CD4-positive, alpha-beta T cell treated with Interleukin-15 for 1 hour (primary cell): ENCODE measurements around the gene NSMF.

Experiments
- DNase-seq: peaks from one replicate; pipeline ENCODE4 v3.0.0-alpha.2; 2020

NSMF gene

GRCh38 chr9:137459152-137459600 is at the start of gene NSMF:
Gene NSMF (minus strand): TSS chr9:137459334. CDS start chr9:137459102, 232 bp downstream.
- DNase-seq, result peak; percentile 93

DNA sequence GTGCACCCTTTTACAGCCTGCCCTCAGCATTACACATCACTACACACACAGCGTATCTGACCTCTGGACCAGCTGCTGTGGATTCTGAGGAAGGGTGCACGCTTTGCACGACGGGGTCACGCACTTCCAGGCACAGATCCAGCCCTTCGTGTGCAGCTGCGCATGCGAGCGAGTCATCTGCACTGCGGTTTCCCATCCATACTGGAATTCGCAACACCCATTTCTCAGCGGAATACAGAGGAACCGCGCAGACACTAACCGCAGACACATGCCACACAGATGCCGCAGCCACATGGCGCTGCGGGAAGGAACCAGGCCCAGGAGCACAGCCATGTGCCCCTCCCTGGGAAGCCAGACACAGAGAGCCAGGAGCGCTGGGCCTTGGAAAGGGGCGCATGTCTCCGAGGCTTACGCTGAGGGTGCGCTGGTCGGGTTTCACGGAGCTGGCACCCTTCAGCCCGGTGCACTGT is 47.6 kb upstream of the NSMF start:
- no peak for DNase-seq

GRCh38 chr9:137506274-137506673 is 47.1 kb upstream of the NSMF start:
- DNase-seq, result no peak

GRCh38 chr9:137505421-137506140 is 46.4 kb upstream of the NSMF start:
- DNase-seq, result no peak

DNA sequence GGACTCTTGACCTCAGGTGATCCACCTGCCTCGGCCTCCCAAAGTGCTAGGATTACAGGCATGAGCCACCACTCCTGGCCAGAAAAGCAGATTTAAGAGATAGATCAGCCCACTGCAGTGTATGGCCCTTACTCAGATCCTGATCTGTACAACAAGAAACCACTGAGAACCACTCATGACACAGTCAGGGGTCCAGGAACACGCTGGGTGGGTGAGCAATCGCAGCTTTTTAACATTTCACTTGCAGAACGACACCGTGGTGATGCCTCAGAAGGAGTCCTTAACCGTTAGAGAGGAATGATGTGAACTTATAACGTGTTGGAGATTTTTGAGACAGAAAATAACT is 45.3 kb upstream of the NSMF start:
- DNase-seq, result no peak

DNA sequence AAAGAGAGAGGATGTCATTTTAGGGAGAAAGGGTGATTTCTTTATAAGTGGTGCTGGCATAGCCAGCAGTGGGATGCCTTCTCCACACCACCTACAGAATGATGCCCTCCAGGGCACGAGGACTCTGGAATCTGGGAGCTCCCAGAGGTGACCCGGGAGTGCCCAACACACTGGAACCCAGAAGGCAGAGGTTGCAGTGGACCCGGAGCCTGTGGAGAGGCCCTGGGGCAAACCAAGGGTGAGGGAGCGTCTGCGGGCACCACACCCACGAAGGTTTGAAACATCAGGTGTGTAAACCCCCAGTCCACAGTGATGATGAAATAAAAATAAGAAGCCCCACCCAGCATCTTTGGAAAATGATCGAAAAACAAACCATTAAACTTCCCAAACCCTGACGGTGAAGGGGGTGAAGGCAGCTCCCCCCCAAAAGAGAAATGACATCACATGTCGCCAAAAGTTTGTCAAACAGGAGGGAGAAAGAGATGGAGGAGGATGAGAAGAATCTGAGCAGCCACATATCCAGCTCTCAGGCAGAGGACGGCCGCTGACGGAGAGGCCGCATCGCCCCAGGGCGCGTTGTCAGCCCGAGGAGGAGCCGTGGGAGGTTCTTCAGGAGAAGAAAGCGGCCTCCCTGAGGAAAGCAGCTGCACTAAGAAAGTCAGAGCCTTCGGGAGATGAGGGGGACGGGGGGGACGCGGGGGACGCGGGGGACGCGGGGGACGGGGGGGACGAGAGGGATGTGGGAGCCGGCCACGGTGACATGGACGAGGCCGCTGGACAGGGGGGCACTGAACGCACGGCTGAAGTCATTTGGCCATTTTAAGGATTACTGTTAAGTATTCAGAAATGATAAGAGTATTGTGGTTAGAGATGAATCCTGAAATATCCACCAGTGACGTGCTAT is 43.1 kb upstream of the NSMF start:
- no peak for DNase-seq

DNA sequence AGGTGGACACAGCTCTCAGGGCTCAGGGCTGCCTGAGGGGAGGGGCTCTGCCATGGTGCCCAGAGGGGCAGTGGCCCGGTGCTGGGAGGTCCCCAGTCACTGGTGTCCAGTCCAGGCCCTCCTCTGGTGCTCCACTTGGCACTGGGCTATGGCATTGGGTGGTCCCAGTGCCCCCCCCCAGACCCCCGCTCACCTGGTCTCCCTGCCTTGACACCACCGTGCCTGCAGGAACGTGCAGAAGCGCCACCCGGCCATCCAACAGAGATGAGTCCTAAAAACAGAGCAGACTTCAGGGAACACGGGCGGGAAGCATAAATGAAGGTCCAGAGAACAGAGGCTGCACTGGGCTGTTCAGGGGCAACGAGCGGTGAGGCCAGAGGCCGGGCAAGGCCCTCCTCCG is 42.3 kb upstream of the NSMF start:
- no peak for DNase-seq

DNA sequence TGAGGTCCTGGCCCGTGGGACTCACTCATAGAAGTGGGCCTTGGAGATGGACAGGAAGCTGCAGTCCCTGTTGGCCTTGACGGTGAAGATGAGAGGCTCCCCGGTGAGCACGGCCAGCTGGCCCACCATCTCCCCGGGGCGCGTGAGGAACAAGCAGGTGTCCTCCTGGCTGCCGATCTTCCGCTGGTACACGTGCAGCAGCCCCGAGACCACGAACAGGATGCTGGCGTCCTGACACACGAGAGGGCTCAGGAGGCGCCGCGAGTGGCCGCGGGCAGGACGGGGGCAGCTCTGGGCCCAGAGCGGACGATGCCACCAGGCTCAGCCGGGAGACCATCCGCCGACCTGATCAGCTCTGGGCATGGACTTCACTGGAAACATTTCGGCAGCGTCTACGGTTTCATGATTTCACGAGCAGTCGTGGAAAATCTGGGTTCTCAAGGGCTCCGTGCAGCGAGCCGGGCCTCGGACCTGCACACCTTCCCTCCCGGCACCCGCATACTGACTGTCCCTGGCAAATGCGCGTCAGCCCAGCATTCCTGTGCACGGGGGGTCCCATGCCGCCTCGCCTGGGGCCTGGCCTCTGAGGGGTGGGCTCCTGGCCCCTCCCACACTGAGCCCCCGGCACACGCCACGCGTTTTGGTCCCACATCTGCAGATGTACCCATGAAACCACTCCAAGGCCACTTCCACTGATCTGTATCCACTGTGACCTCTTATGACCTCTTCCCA is 41.7 kb upstream of the NSMF start:
- no peak for DNase-seq

DNA sequence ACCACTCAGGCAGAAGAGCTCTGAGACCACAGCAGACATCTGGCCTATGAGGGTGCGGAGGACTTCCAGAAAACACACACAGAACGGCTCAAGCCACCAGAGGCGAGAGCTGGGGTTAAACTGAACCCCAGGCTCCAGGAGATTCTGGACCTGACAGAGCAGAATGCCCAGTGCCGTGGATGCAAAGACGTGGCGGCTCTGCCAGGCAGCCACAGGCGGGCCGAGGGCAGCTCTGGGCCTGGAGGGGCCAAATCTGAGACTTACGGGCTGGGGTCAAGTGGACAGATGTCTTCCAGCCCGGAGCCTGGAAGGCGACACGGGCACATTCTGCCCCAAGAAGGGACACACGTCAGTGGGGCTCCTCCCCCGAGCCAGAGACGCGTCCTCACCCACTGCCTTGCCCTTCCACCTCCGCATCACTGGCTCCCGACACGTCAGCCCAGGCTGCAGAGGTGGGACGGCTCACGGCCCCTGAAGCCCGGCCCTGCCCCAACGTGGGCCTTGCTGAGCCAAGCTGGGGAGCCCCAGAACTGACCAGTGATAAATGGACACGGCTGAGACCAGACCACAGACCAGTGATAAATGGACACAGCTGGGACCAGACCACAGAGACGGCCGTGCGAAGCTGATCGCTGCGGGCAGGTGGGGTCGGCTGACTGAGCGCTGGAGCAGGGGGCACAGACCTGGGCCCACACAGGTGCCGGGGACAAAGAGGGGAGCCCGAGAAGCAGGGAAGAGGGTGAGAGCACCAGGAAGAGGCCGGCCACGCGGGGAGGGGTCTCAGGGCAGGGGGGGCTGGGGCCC is 40.9 kb upstream of the NSMF start:
- no peak for DNase-seq

DNA sequence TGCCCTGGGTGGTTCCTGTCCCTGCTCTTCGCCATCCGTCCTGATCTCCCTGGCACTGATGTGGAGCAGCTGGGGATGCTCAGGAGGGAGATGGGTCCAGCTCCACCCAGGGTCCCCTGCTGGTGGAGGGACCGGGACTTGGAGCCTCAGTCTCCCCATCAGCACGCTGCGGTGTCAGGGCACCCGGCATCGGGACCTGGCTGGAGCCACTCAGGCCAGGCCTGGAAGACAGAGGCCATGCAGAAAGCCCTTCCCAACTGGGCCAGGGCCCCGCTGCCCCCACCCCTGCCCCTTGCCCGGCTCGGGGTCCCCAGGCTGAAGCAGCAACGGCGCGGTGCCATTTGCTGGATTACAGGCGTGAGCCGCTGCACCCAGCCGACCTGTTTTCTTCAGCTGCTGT is 40.3 kb upstream of the NSMF start:
- DNase-seq, result no peak

DNA sequence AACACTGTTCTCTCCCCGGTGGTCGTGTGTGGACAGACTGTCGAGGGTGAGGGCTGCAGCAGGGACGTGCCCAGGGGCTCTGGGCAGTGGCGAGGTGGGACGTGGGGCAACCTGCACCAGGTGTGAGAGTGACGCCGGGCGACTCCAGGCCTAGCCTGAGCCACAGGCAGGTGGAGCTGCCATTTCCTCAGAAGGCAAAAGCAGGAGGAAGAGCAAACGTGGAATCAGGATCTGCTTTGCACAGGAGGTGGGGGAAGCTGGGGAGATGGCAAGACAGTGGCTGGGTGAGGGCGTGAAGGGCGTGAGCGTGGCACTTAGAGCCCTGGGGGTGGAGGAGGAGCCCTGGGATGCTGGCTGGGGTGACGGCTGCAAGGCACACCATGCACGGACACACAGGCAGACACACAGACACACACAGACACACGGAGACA is 39.6 kb upstream of the NSMF start:
- no peak for DNase-seq

GRCh38 chr9:137497921-137498719 is 39.0 kb upstream of the NSMF start:
- no peak for DNase-seq

DNA sequence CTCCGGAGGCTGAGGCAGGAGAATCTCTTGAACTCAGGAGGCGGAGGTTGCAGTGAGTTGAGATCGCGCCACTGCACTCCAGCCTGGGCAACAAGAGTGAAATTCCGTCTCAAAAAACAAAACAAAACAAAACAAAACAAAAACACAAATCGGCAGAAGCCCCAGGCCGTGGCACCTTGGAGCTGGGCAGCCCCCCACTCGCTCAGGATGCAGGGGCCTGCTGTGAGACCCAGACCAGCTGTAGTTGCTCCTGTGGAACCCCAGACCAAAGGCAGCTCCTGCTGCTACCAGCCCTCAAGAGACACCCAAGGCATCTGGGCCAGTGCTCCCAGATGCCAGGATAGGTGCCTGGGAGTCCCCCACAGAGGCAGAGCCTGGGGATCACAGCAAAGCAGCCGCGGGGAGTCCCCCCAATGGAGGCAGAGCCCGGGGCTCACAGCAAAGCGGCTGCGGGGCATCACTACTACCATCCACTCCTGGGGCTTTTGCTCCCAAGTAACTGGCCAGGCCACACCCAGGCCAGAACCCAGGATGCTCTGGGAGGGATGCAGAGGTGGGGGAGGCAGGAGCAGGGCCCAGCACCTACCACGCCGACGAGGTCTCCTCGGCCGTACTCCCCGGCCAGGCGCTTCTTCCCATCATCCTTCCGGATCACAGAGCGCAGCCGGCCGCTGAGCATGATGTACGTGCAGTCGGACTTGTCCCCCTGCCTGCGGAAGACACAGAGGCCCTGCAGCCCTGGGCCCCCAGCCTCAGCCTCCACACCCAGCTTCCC is 37.7 kb upstream of the NSMF start:
- no peak for DNase-seq

DNA sequence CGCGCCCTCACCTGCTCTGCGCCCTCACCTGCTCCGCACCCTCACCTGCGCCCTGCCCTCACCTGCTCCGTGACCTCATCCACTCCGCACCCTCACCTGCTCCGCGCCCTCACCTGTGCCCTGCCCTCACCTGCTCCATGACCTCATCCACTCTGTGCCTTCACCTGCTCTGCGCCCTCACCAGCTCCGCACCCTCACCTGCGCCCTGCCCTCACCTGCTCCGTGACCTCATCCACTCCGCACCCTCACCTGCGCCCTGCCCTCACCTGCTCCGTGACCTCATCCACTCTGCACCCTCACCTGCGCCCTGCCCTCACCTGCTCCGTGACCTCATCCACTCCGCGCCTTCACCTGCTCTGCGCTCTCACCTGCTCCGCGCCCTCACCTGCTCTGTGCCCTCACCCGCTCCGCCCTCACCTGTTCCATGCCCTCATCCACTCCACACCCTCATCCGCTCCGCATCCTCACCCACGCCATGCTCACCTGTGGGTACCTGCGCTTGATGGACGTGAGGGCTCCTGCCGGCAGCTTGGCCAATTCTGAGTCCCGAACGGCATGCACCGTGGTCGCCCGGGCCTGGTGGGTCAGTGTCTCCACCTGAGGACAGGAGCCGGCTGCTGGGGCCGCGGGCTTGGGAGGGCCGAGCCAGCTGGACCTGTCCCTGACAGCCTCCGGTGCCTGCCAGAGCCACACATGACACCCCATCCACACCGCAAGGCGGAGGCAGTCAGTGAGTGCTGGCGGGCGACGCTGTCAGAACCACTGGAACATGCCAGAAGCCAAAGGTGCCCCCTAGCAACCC is 35.6 kb upstream of the NSMF start:
- no peak for DNase-seq

GRCh38 chr9:137494104-137494544 is 35.0 kb upstream of the NSMF start:
- DNase-seq, result peak; percentile 33

DNA sequence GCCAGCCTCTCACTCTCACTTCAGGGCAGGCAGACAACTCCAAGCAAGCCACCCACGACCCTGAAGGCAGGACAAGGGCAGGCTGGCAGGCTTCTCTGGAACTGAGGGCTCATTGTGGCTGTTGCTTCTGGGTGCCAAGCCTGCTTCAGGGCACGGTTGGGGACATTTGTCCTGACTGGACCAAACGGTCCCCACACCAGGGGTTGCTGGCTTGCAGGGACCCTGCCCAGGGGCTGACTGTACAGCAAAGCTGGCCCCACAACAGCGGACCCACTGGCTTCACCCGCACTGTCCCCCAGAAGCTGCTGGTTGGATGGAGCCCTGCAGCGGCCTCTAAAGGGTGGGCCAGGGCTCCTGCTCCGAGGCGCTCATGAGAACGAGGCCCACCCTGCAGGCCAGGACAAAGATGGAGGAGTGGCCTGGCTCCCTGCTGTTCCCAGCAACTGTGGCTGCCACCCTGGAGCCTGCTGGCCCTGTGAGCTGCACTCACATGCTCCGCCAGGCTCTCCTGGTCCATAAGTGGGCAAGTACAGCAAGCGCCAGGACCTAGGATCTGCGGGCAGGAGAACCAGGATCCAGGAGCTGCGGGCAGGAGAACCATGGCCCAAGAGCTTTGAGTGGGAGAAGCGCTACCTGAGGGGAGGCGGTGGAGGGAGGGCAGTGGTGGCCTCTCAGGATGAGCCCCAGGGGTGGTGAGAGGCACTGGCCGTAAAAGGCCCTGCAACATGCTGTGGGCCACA is 34.4 kb upstream of the NSMF start:
- no peak for DNase-seq

DNA sequence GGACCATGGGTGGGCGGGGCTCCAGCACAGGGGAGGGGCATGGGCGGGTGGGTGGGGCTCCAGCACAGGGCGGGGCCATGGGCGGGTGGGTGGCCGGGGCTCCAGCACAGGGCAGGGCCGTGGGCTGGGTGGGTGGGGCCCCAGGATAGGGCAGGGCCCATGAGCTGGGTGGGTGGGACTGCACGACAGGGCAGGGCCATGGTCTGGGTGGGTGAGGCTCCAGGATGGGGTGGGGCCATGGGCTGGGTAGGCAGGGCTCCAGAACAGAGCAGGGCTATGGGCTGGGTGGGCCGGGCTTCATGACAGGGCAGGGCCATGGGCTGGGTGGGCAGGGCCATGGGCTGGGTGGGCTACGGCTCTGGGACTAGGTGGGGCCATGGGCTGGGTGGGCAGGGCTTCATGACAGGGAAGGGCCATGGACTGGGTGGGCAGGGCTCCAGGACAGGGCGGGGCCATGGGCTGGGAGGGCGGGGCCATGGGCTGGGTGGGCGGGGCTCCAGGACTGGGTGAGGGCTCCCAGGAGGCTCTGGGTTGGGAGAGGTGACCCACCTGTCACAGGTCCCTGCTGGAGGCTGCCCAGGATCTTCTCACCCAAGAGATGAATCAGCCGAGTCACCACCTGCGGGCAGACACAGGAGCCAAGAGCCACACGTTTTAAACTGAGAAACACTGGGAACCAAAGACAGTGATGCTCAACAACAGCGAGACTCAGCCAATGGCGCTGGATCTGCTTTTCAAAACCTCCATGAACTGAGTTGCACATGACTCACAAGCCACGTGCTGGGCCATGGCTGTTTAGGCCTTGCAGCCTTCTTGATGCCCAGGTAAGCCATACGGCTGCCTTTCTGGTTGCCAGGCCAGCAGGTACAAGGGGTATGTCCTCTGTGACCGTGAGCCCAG is 33.6 kb upstream of the NSMF start:
- DNase-seq, result no peak
